Measurements from ENCODE around the gene RIC8B. TPM values are rescaled to one million over a fixed set of nuclear protein-coding genes. Genes with fewer than 3 reads are reported as not detected.

RIC8B gene
- total RNA-seq, 1 donor from 2014 or later: 22.5 TPM

- Mint-ChIP-seq H3K9me3 (peaks cover 13% of the 10 kb centered on the region), H3K36me3 (no peaks in the 10 kb centered on the region), H3K27ac (no peak overlapping the region), H3K4me1 (no peaks in the 10 kb centered on the region), H3K4me3 (no peak overlapping the region), H3K27me3 (ENCODE audit: low read depth) (peaks cover 37% of the 10 kb centered on the region)
- TF ChIP-seq, protein P1, sequence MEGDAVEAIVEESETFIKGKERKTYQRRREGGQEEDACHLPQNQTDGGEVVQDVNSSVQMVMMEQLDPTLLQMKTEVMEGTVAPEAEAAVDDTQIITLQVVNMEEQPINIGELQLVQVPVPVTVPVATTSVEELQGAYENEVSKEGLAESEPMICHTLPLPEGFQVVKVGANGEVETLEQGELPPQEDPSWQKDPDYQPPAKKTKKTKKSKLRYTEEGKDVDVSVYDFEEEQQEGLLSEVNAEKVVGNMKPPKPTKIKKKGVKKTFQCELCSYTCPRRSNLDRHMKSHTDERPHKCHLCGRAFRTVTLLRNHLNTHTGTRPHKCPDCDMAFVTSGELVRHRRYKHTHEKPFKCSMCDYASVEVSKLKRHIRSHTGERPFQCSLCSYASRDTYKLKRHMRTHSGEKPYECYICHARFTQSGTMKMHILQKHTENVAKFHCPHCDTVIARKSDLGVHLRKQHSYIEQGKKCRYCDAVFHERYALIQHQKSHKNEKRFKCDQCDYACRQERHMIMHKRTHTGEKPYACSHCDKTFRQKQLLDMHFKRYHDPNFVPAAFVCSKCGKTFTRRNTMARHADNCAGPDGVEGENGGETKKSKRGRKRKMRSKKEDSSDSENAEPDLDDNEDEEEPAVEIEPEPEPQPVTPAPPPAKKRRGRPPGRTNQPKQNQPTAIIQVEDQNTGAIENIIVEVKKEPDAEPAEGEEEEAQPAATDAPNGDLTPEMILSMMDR (IDR thresholded peaks at IDR 0.05; ENCODE audit: unreplicated experiment): no peak
- DNase-seq (ENCODE audit: low spot score in 2 of 2, unreplicated experiment in 2 of 2): no peak
Observed at GRCh38 chr12:106926657-106927056, 152.2 kb downstream of the RIC8B start.

DNA sequence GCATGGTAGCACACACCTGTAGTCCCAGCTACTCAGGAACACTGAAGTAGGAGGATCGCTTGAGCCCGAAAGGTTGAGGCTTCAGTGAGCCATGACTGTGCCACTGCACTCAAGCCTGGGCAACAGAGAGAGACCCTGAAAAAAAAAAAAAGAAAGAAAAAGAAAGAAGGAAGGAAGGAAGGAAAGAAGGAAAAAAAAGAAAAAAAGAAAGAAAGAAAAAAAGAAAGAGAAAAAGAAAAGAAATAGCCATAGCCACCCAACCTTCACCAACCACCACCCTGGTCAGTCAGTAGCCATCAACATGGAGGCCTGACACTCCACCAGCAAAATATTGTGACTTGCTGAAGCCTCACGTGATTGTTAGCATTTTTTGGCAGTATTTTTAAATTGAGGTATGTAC lies 159.8 kb downstream of the RIC8B start:
- Mint-ChIP-seq H3K4me1 (no peaks in the 10 kb centered on the region), H3K9me3 (peaks cover 7% of the 10 kb centered on the region), H3K36me3 (no peaks in the 10 kb centered on the region), H3K4me3 (no peak overlapping the region), H3K27me3 (ENCODE audit: low read depth) (peaks cover 27% of the 10 kb centered on the region), H3K27ac (no peak overlapping the region)
- TF ChIP-seq, protein P1 (IDR thresholded peaks at IDR 0.05; ENCODE audit: unreplicated experiment): no peak
- no peak for DNase-seq (ENCODE audit: low spot score in 2 of 2, unreplicated experiment in 2 of 2)

Other genes with a start within 250 kb of the RIC8B start
- gene RFX4, start 191.7 kb upstream of the RIC8B start, total RNA-seq: not detected in 3 replicates
- 73.0 to 76.2 TPM (median 76.1 TPM) in 3 replicates for gene TMEM263, start 181.2 kb downstream of the RIC8B start, total RNA-seq
- 19.9 to 24.5 TPM (median 21.2 TPM) in 3 replicates for gene MTERF2, start 212.5 kb downstream of the RIC8B start, total RNA-seq